Ecto neural progenitor cell (in vitro differentiated cells): ENCODE measurements around the gene HEPACAM2.

ENCODE experiments used
- DNase-seq: peaks from one replicate; pipeline ENCODE4 v3.0.0-alpha.2; 2018; ENCODE audit warnings: low spot score

HEPACAM2 gene

GRCh38 chr7:93202594-93203250 lies 23.5 kb downstream of the HEPACAM2 start:
- DNase-seq: no peak

- DNase-seq: no peak
Observed at GRCh38 chr7:93198472-93198871, 27.8 kb downstream of the HEPACAM2 start.

- no peak for DNase-seq
Observed at GRCh38 chr7:93196336-93196735, 29.9 kb downstream of the HEPACAM2 start.

GRCh38 chr7:93194386-93194785 lies 31.9 kb downstream of the HEPACAM2 start:
- DNase-seq: no peak

- no peak for DNase-seq
Observed at GRCh38 chr7:93188870-93189634, 37.2 kb downstream of the HEPACAM2 start.

GRCh38 chr7:93185303-93186027 lies 40.8 kb downstream of the HEPACAM2 start:
- no peak for DNase-seq

- no peak for DNase-seq
Observed at GRCh38 chr7:93179173-93179572, 47.1 kb downstream of the HEPACAM2 start.

- DNase-seq: no peak
Observed at GRCh38 chr7:93178213-93178612, 48.1 kb downstream of the HEPACAM2 start.

GRCh38 chr7:93176992-93177580 lies 49.2 kb downstream of the HEPACAM2 start:
- DNase-seq: no peak

GRCh38 chr7:93175219-93175618 lies 51.0 kb downstream of the HEPACAM2 start:
- no peak for DNase-seq

- no peak for DNase-seq
Observed at GRCh38 chr7:93172683-93173082, 53.6 kb downstream of the HEPACAM2 start.

- no peak for DNase-seq
Observed at GRCh38 chr7:93171606-93172226, 54.6 kb downstream of the HEPACAM2 start.

GRCh38 chr7:93165447-93165846 lies 60.8 kb downstream of the HEPACAM2 start:
- no peak for DNase-seq

- no peak for DNase-seq
Observed at GRCh38 chr7:93164766-93165165, 61.5 kb downstream of the HEPACAM2 start.

GRCh38 chr7:93161181-93161762 lies 65.0 kb downstream of the HEPACAM2 start:
- no peak for DNase-seq

GRCh38 chr7:93160410-93160809 lies 65.9 kb downstream of the HEPACAM2 start:
- DNase-seq: no peak

GRCh38 chr7:93159490-93159889 lies 66.8 kb downstream of the HEPACAM2 start:
- DNase-seq: no peak

GRCh38 chr7:93156884-93157283 lies 69.4 kb downstream of the HEPACAM2 start:
- DNase-seq: no peak

- DNase-seq: no peak
Observed at GRCh38 chr7:93150200-93150835, 76.0 kb downstream of the HEPACAM2 start.

- DNase-seq: no peak
Observed at GRCh38 chr7:93148727-93149126, 77.5 kb downstream of the HEPACAM2 start.

- no peak for DNase-seq
Observed at GRCh38 chr7:93148144-93148543, 78.1 kb downstream of the HEPACAM2 start, which contains the start of gene SAMD9L. Gene SAMD9L, minus strand, starts transcription at chr7:93148385. Its CDS starts 12,414 bp downstream, at chr7:93135971.
